Keratinocyte (primary cell): Measurements from ENCODE around the gene CILP2. TPM values are rescaled to one million over a fixed set of nuclear protein-coding genes. Genes with fewer than 3 reads are reported as not detected.

Experiments
- DNase-seq: peaks from one replicate; pipeline ENCODE4 v3.0.0-alpha.2; 2011; ENCODE audit warnings: low read depth, missing footprints, low spot score
- FAIRE-seq: peaks from 2 replicates; lab custom pipeline; 2011; peaks lifted over from hg19 to GRCh38; lab: Jason Lieb, UNC
- H2AFZ ChIP-seq: 2 replicates; pipeline ENCODE4 v1.6.0; 2012; ENCODE audit warnings: low read length, control low read depth, inconsistent platforms; ENCODE audit not compliant: control insufficient read depth
- H3K27ac ChIP-seq: 2 replicates; pipeline ENCODE4 v1.5.1; 2011; ENCODE audit warnings: low read length; ENCODE audit not compliant: control insufficient read depth, insufficient read depth
- H3K27me3 ChIP-seq: 3 replicates; pipeline ENCODE4 v1.6.0; 2011; ENCODE audit warnings: low read length; ENCODE audit not compliant: control insufficient read depth, insufficient read depth; ENCODE audit errors: extremely low read depth
- H3K36me3 ChIP-seq, 2 experiments: 2 replicates in 1 of 2; 3 replicates in 1 of 2; pipeline ENCODE4 v1.5.1; 2011; ENCODE audit warnings: low read length in 2 of 2, mild to moderate bottlenecking in 1 of 2; ENCODE audit not compliant: control insufficient read depth in 2 of 2, insufficient read depth in 2 of 2; ENCODE audit errors: extremely low read depth in 1 of 2
- H3K4me1 ChIP-seq: 3 replicates; pipeline ENCODE4 v1.5.1; 2011; ENCODE audit warnings: low read length; ENCODE audit not compliant: control insufficient read depth, insufficient read depth; ENCODE audit errors: extremely low read depth
- H3K4me2 ChIP-seq: 3 replicates; pipeline ENCODE4 v1.6.0; 2011; ENCODE audit warnings: low read depth, low read length; ENCODE audit not compliant: control insufficient read depth, insufficient read depth; ENCODE audit errors: extremely low read depth
- H3K4me3 ChIP-seq, 3 experiments: fragments of 200-600 bp in 1 of 3; sonication (generic) in 1 of 3; 2 replicates in 2 of 3; 3 replicates in 1 of 3; pipeline ENCODE4 v1.5.1; 2011 to 2016; ENCODE audit warnings: low read length in 3 of 3, mild to moderate bottlenecking in 3 of 3, control low read depth in 2 of 3, inconsistent platforms in 1 of 3, low read depth in 1 of 3, mixed read lengths in 1 of 3, mixed run types in 1 of 3, moderate library complexity in 1 of 3; ENCODE audit not compliant: control insufficient read depth in 2 of 3, insufficient read depth in 2 of 3; ENCODE audit errors: extremely low read depth in 1 of 3
- H3K79me2 ChIP-seq: 2 replicates; pipeline ENCODE4 v1.6.0; 2012; ENCODE audit warnings: low read length; ENCODE audit not compliant: control insufficient read depth, insufficient read depth
- H3K9ac ChIP-seq: 3 replicates; pipeline ENCODE4 v1.6.0; 2011; ENCODE audit warnings: low read length; ENCODE audit not compliant: control insufficient read depth, insufficient read depth; ENCODE audit errors: extremely low read depth
- H3K9me1 ChIP-seq: 3 replicates; pipeline ENCODE4 v1.6.0; 2011; ENCODE audit warnings: low read length; ENCODE audit not compliant: control insufficient read depth, insufficient read depth; ENCODE audit errors: extremely low read depth
- H3K9me3 ChIP-seq: 2 replicates; pipeline ENCODE4 v1.5.1; 2012; ENCODE audit warnings: low read depth, low read length; ENCODE audit not compliant: control insufficient read depth
- H4K20me1 ChIP-seq: 3 replicates; pipeline ENCODE4 v1.6.0; 2011; ENCODE audit warnings: low read length; ENCODE audit not compliant: control insufficient read depth, insufficient read depth; ENCODE audit errors: extremely low read depth
- EZH2 ChIP-seq: IDR thresholded peaks from one replicate; pipeline ENCODE4 v1.6.1; 2012; ENCODE audit warnings: inconsistent platforms, mild to moderate bottlenecking, low read length, moderate library complexity
- dilution Hi-C: fragments of 300-500 bp; cut with MboI; formaldehyde crosslinking; loops from one replicate; pipeline ENCODE4 v1.7.0; 2020; ENCODE audit warnings: low sequenced_read_pairs; ENCODE audit not compliant: extremely low pct_ligation_motif_present
- polyA plus RNA-seq, 5 experiments: library from polyadenylated mRNA; depleted of rRNA in 3 of 5; stranded (reverse) in 3 of 5; stranded (forward) in 1 of 5; unstranded in 1 of 5; fragments of >200 nt; gene quantifications; 1 replicate in 1 of 5; 2 replicates in 3 of 5; 3 replicates in 1 of 5; pipeline versions ENCODE4 v1.2.1 to v1.2.3, GENCODE V29; 2011 to 2012; ENCODE audit warnings: missing spikeins in 2 of 5, low read depth in 1 of 5, low replicate concordance in 1 of 5
- TF ChIP-seq, protein P1 (sequence below), 3 experiments: IDR thresholded peaks in 1 of 3; conservative IDR thresholded peaks in 1 of 3; optimal IDR thresholded peaks in 1 of 3; 2 replicates in 2 of 3; 3 replicates in 1 of 3; pipeline versions ENCODE3 to v1.5.1; 2011; ENCODE audit warnings: low read length in 3 of 3, mild to moderate bottlenecking in 3 of 3, moderate library complexity in 2 of 3, control low read depth in 1 of 3, inconsistent platforms in 1 of 3; ENCODE audit not compliant: insufficient read depth in 2 of 3; ENCODE audit errors: extremely low read depth in 1 of 3

The CILP2 gene
- polyA plus RNA-seq, 1 donor (not counting 4 experiments of a cell fraction or from before 2014, with no cell fraction given) = 0.07 TPM

DNA sequence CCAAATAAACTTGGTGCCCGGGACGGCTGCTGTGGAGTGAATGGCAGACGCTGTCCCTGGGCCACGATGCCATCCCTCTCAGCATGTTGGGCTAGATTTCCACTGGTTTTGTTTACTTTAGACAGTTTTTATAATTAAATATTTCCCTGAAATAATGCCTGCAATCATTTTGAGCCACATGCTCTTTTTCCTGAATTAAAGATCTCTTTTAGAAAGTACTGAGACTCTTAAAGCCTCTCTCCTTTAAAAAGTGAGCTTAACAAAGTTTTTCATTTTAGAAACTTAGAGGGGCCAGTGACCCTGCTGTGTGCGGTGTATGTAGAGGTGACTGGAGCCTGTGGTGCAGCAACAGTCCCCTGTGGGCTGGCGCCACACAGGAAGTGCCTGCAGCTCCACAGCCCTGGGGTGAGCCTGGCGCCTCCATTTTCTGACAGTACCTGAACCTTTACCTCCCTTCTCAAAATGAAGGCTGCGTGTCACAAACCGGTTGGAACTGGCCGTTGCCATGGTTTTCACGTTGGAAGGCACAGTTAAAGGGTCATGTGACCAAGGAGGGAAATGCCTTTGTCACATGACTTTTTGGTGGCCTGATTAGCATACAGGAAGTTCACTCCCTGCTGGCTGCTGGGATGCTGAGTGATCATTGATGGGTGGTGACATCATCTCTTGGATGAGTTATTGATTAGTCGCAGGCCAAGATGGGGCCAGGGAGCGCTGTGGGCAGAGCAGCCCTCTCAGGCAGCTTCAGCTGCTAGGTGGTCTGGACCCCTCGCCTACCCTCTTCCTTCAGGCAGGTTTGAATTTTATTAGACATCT lies 49.0 kb upstream of the CILP2 start:
- Histone ChIP-seq H3K79me2 (peaks cover 56% of the 10 kb centered on the region), H3K27ac (peak overlapping the region; percentile 85), H3K9ac (peak overlapping the region; percentile 75), H4K20me1 (no peaks in the 10 kb centered on the region), H2AFZ (no peak overlapping the region), H3K9me3 (no peaks in the 10 kb centered on the region), H3K9me1 (no peaks in the 10 kb centered on the region), H3K4me2 (peak overlapping the region; percentile 77), H3K4me3 (peak overlapping the region in 1 of 3 experiments; percentile 43), H3K36me3 (peaks cover 23 to 24% of the 10 kb centered on the region in 2 experiments), H3K4me1 (peaks cover 55% of the 10 kb centered on the region), H3K27me3 (no peaks in the 10 kb centered on the region)
- FAIRE-seq = peak; percentile 98
- TF ChIP-seq, protein P1, sequence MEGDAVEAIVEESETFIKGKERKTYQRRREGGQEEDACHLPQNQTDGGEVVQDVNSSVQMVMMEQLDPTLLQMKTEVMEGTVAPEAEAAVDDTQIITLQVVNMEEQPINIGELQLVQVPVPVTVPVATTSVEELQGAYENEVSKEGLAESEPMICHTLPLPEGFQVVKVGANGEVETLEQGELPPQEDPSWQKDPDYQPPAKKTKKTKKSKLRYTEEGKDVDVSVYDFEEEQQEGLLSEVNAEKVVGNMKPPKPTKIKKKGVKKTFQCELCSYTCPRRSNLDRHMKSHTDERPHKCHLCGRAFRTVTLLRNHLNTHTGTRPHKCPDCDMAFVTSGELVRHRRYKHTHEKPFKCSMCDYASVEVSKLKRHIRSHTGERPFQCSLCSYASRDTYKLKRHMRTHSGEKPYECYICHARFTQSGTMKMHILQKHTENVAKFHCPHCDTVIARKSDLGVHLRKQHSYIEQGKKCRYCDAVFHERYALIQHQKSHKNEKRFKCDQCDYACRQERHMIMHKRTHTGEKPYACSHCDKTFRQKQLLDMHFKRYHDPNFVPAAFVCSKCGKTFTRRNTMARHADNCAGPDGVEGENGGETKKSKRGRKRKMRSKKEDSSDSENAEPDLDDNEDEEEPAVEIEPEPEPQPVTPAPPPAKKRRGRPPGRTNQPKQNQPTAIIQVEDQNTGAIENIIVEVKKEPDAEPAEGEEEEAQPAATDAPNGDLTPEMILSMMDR (optimal IDR thresholded peaks at IDR 0.05 in 1 of 3, IDR thresholded peaks at IDR 0.05 in 1 of 3, conservative IDR thresholded peaks at IDR 0.05 in 1 of 3; ENCODE audit: extremely low read depth in 1 of 3, insufficient read depth in 2 of 3, low read length in 3 of 3) = no peak
- no peak for TF ChIP-seq EZH2
- dilution Hi-C loops = no loop called here
- peak; percentile 90 for DNase-seq

DNA sequence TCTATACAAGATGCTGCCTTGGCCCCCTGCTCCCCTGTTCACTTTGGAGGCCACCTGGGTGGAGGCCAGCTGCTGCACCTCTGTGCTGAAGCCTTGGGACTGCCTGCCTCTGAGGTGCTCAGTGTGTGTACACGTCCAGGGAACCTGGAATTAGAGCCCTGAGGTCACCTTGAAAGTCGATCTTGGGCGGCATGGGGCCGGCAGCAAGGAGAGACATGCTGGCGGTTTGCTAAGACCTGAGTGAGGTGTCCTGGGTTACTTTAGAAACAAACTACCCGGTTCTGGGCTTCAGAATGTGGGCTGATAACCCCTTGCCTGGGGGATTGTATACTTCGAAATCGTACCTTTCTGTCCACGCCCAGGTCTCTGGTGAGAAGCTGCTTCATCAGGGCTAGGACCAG lies 48.3 kb upstream of the CILP2 start:
- Histone ChIP-seq H3K27ac (peak overlapping the region; percentile 85), H3K4me1 (peaks cover 55% of the 10 kb centered on the region), H3K27me3 (no peaks in the 10 kb centered on the region), H3K9me3 (no peaks in the 10 kb centered on the region), H3K9me1 (no peaks in the 10 kb centered on the region), H4K20me1 (no peaks in the 10 kb centered on the region), H3K9ac (peak overlapping the region; percentile 75), H3K79me2 (peaks cover 59% of the 10 kb centered on the region), H3K4me3 (peak overlapping the region in 1 of 3 experiments; percentile 9), H2AFZ (no peak overlapping the region), H3K4me2 (peak overlapping the region; percentile 77), H3K36me3 (peaks cover 28 to 31% of the 10 kb centered on the region in 2 experiments)
- no peak for FAIRE-seq
- dilution Hi-C loops = no loop called here
- no peak for TF ChIP-seq EZH2
- TF ChIP-seq, protein P1 (optimal IDR thresholded peaks at IDR 0.05 in 1 of 3, IDR thresholded peaks at IDR 0.05 in 1 of 3, conservative IDR thresholded peaks at IDR 0.05 in 1 of 3; ENCODE audit: extremely low read depth in 1 of 3, insufficient read depth in 2 of 3, low read length in 3 of 3) = no peak
- no peak for DNase-seq
